ENCODE data around the gene CERS2. TPM values are rescaled to one million over a fixed set of nuclear protein-coding genes. Genes with fewer than 3 reads are reported as not detected.

Gene CERS2
- total and polyA plus RNA-seq, 2 of the 4 experiments (the other 2 are of a cell fraction) = 118 to 127 TPM

- Histone ChIP-seq H4K20me1 (ENCODE audit: insufficient read depth, low read length) (no peaks in the 10 kb centered on the region), H3K4ac (ENCODE audit: low read depth, low read length) (peak within 1 kb of the TSS; percentile 82), H2BK20ac (ENCODE audit: low read depth, low read length) (peak within 1 kb of the TSS; percentile 27), H3K79me1 (ENCODE audit: low read depth in 1 of 2, low read length in 2 of 2) (peaks cover 11 to 40% of the 10 kb centered on the region in 2 experiments), H2AFZ (replicated peaks; ENCODE audit: low read length, poor library complexity) (peak within 1 kb of the TSS; percentile 98), H3K4me2 (ENCODE audit: low read depth, low read length) (peak within 1 kb of the TSS; percentile 90), H2AK9ac (replicated peaks; ENCODE audit: low read depth, low read length, poor library complexity) (peak within 1 kb of the TSS; percentile 82), H2BK5ac (ENCODE audit: low read depth, low read length, poor library complexity, severe bottlenecking) (peak within 1 kb of the TSS; percentile 75), H3K9me3 (ENCODE audit: control insufficient read depth, insufficient read depth, low read length) (no peaks in the 10 kb centered on the region), H3K9ac (ENCODE audit: low read depth, low read length) (peak within 1 kb of the TSS; percentile 88), H3K56ac (ENCODE audit: extremely low read depth, insufficient read depth, low read length) (peak within 1 kb of the TSS; percentile 84), H3K4me1 (ENCODE audit: control insufficient read depth, insufficient read depth, low read length) (peaks cover 8% of the 10 kb centered on the region), H2BK15ac (ENCODE audit: low read depth, low read length) (peak within 1 kb of the TSS; percentile 51; the same call in 2 of the 3 replicates), H4K8ac (ENCODE audit: low read depth in 2 of 2, low read length in 2 of 2) (peak within 1 kb of the TSS; percentile 73 to 81), H3K4me3 (ENCODE audit: insufficient read depth, low read depth, low read length) (peak within 1 kb of the TSS; percentile 47), H2AK5ac (ENCODE audit: low read depth, low read length) (peak within 1 kb of the TSS; percentile 37), H3K36me3 (ENCODE audit: control insufficient read depth, insufficient read depth, low read length) (peaks cover 7% of the 10 kb centered on the region; the same call in 1 of the 2 replicates), H2BK120ac (ENCODE audit: low read depth, low read length) (peak within 1 kb of the TSS; percentile 82), H4K5ac (ENCODE audit: low read depth, low read length) (peak within 1 kb of the TSS; percentile 71), H3K18ac (ENCODE audit: low read depth, low read length) (peak within 1 kb of the TSS; percentile 62), H3K14ac (replicated peaks; ENCODE audit: low read depth, low read length) (peak within 1 kb of the TSS; percentile 87), H3K9me1 (ENCODE audit: insufficient read depth, low read length) (peaks cover 11% of the 10 kb centered on the region), H3K27me3 (ENCODE audit: control insufficient read depth, insufficient read depth, low read length) (no peaks in the 10 kb centered on the region), H4K91ac (ENCODE audit: insufficient read depth, low read depth, low read length) (peak within 1 kb of the TSS; percentile 76), H3K23ac (ENCODE audit: low read depth, low read length) (peak within 1 kb of the TSS; percentile 83), H3K27ac (ENCODE audit: insufficient read depth, low read length) (peak within 1 kb of the TSS; percentile 80)
- intact Hi-C loops (cut with micrococcal nuclease) = loop anchor here (5.0 to 10.0 kb wide), 2 partner anchors 56 to 442 kb away; partner anchors contain the start of gene MLLT11
- no TSS peak for BruUV-seq (replicated peaks)
- ATAC-seq (ENCODE audit: low read depth) = peak; percentile 76
- WGBS, 2 experiments (ENCODE audit: extremely low coverage in 2 of 2, insufficient read length in 1 of 2) = 0% methylated on average over 5 of the region's 18 CpGs; no CpG with 5 or more reads in 1 of the 2 experiments
- CTCF ChIA-PET = interaction anchor here (0.5 to 2.3 kb wide), 8 partner anchors 10 to 645 kb away, joined by 3 to 24 read pairs (median 5); partner anchors contain the start of gene ANXA9
- peak; percentile 89 for DNase-seq
- POLR2A ChIA-PET (ENCODE audit: unreplicated experiment) = interaction anchor here (0.5 to 1.0 kb wide), 3 partner anchors 42 to 765 kb away, joined by 3 to 6 read pairs (median 4); partner anchors contain the start of gene C1orf56
- dilution Hi-C loops (cut with HindIII; ENCODE audit: low sequenced_read_pairs, unreplicated experiment) = no loop called here
- in situ Hi-C loops (cut with MboI; ENCODE audit: low sequenced_read_pairs) = no loop called here
- TF ChIP-seq USF2 (IDR thresholded peaks at IDR 0.05; ENCODE audit: low read depth, low read length) (no peak), POLR2A (IDR thresholded peaks at IDR 0.05; ENCODE audit: low read depth, low read length) (peak; percentile 66; the same call in 1 of the 2 replicates), CHD1 (IDR thresholded peaks at IDR 0.05; ENCODE audit: low read depth, low read length) (no peak), RFX5 (IDR thresholded peaks at IDR 0.05; ENCODE audit: low read depth, low read length) (no peak), RCOR1 (IDR thresholded peaks at IDR 0.05; ENCODE audit: insufficient replicate concordance, low read length) (no peak), MAZ (IDR thresholded peaks at IDR 0.05; ENCODE audit: borderline replicate concordance, low read depth, low read length) (peak; percentile 43; the same call in 1 of the 2 replicates), FOS (IDR thresholded peaks at IDR 0.05; ENCODE audit: low read depth, low read length) (no peak), RAD21 (IDR thresholded peaks at IDR 0.05; ENCODE audit: low read length) (peak; percentile 76), MAFK (IDR thresholded peaks at IDR 0.05; ENCODE audit: low read depth, low read length) (0 out of 2 replicates have a peak, but pooled peaks have one; percentile 1), BHLHE40 (IDR thresholded peaks at IDR 0.05; ENCODE audit: low read depth, low read length) (no peak), MXI1 (IDR thresholded peaks at IDR 0.05; ENCODE audit: borderline replicate concordance, low read depth, low read length) (no peak; the same call in 1 of the 2 replicates), ELK1 (IDR thresholded peaks at IDR 0.05; ENCODE audit: borderline replicate concordance, low read depth, low read length) (no peak), CEBPB (IDR thresholded peaks at IDR 0.05; ENCODE audit: low read depth, low read length) (no peak), NFE2L2 (IDR thresholded peaks at IDR 0.05; ENCODE audit: low read depth, low read length) (no peak)
Observed at GRCh38 chr1:151006327-151007052, 31.9 kb upstream of the CERS2 start, which contains the start of gene MINDY1. MINDY1 (minus strand) TSS chr1:151006902; CDS start chr1:151002617, 4,285 bp downstream.
